NCI-H187 treated with DMSO at 0.1 percent for 48 hours (cell line): ENCODE measurements around the gene FSD1.
"Not testable (repeated sequence)": the region's sequence is repeated elsewhere in the genome, so short reads cannot be mapped to it uniquely, and the experiment has no call there.

ENCODE experiments used
- DNase-seq: peaks from one replicate; lab custom pipeline; 2025; lab: John Stamatoyannopoulos, UW

Gene FSD1

DNA sequence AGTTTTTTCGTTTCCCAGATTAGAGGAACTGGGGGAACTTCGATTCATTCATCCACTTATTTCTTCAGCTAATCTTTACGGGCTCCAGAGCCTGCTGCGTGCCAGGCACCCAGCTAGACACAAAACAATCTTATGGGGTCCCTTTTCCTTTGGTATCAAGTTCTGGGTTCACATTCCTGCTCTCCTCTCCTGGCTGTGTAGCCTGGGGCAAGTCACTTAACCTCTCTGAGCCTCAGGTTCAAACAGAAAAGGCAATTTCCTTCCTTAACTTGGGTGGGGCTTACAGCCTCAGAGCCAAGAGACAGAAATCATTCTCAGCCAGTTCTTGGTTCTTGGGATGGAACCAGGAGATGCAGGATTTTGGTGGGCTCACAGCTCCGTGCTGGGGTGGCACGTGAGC, 19.4 kb upstream of the FSD1 start:
- no peak for DNase-seq

- not testable (repeated sequence) for DNase-seq
Measured at GRCh38 chr19:4286141-4286540, 18.3 kb upstream of the FSD1 start.

DNA sequence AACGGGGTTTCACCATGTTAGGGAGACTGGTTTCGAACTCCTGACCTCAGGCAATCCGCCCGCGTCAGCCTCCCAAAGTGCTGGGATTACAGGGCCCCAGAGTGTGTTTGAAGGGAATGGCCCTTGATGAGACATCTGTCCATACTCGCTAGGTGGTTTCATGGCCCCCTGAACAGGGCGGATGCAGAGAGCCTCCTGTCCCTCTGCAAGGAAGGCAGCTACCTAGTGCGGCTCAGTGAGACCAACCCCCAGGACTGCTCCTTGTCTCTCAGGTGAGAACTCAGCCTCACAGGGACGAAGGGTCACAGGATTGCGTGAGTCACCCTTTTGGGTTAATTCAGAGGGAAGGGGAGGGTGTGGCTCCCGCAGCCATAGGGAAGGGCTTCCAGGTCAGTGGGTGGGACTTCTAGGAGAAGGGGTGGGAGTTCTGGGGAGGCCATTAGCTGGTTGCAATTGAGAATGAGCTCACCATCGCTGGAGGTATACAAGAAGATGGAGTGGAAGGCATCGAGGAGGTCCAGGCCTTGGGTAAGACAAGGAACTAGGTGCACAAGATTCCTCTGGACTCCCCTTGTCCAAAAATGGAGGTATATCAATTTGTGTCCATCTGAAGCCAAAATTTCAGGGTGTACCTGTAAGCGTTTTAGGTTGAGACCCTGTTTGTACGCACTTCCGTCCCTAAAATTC, 16.2 kb upstream of the FSD1 start:
- DNase-seq = no peak

GRCh38 chr19:4291184-4291732, 13.1 kb upstream of the FSD1 start:
- DNase-seq = no peak

DNA sequence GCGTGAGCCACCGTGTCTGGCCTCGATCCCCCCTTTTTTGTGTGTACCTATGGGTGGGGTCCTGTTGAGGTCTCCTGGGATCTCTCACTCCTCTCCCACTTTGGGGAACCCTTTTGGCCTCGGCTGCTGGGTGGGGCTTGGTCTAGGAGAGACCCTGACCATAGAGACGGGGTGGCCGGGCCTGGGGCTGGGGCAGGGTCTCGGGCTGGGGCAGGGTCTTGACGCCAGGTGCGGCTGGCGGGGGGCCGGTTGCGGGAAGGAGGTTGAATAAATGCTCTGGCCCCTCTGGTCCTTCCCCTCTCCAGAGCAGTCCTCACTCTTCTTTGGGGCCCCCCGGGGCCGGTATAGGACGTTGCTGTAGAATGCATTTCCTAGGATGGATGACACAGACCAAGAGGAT, 11.9 kb upstream of the FSD1 start:
- no peak for DNase-seq

DNA sequence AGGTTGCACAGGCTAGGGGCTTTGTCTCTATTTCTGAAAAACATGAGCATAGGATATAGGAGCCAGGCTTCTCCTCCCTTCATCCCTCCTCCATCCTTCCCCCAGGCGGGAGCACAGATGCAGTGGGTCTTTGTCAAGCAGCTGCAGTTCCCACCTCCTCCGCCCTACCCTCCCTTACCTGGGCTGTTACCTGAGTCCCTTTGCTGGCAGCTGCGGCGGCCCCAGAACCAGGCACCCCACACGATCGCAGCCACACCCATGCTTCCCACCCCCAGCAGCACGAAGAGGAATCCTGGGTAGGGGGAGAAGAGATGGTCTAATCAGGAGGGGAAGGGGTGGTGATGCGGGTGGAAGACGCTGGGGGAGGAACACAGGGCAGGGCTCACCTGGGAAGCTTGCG, 10.0 kb upstream of the FSD1 start:
- no peak for DNase-seq

DNA sequence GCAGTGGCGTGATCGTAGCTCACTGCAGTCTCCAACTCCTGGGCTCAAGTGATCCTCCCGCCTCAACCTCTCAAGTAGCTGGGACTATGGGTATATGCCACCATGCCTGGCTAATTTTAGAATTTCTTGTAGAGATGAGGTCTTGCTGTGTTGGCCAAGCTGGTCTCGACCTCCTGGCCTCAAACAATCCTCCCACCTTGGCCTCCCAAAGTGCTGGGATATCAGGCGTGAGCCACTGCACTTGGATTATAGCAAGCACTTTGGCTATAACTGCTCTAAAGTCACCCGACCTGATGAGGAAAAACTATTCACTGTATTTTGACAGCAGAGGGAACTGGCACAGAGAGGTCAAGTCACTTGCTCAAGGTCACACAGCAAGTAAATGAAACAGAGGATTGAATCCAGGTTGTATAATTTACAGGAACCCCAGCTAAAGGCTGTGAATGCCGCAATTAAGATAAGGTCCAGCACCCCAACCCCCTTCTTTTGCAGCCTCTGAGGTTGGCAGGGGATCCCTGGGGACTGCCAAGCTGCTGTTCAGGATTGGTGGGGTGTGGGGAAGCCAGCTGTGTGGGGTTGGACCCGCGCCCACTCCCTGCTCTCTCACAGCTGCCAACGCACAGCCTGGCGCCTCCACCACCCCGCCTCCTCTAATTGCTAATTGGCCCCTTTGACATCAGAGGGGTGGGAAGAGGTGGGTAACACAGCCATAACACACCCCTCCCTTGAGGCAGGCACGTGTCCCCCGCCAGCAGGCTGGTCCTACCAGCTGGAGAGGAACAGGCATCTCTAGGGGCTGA, 8.2 kb upstream of the FSD1 start:
- DNase-seq = no peak

DNA sequence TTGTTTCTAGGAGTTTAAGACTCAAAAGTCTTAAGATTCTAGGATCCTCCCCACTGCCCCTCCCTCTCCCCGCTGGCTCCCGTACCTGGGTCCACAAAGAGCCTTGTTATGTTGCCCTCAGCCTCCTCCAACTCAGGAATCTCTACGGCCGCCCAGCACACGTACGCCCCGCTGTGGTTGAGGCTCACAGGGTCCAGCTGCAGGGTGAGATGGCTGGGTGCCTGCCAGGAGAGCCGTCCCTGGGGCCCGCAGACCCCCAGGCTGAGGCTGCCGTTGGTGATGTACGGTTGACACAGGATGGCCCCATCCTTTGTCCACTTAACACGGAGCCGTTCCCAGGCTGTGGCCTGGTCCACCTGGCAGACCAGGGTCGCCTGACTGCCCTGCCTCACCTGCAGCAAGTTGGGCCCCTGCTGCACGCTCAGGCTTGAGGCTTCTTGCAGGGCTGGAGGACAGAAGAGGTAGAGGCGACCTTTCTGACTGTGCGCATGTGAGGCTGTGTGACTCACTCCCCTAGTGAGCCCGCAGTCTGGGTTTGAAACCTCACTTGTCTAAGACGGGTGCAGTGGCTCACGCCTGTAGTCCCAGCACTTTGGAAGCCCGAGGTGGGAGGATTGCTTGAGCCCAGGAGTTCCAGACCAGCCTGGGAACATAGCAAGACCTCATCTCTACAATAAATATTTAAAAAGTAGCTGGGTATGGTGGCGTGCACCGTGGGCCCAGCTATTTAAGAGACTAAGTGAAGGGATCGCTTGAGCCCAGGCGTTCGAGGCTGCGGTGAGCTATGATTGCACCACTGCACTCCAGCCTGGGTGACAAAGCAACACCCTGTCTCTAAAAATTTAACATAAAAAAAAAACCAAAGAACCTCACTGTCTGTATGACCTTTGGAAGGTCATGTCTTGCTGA, 6.2 kb upstream of the FSD1 start:
- no peak for DNase-seq

DNA sequence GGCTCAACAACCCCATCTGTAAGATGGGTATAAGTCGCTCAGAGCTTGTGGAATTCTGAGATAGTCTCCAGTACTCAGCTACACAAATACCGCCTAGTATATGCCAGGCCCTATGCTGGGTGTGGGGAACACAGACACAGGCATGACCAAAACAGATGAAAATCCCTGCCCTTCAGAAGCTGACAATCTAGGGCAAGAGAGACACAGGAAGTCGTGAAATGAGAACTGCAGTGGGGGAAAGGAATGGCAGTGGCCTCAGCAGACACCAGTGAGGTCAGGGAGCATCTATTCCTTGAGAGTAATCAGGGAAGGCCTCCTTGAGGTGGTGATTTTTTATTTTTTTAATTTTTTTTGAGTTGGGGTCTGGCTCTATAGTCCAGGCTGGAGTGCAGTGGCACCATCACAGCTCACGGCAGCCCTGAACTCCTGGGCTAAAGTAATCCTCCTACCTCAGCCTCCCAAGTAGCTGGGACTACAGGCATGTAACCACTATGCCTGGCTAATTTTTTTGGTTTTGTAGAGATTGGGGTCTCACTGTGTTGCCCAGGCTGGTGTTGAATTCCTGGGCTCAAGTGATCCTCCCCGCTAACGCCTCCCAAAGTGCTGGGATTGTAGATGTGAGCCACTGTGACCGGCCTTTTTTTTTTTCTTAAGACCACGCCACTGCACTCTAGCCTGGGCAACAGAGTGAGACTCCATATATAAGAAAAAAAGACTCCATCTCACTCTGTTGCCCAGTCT, 5.4 kb upstream of the FSD1 start:
- DNase-seq = no peak

DNA sequence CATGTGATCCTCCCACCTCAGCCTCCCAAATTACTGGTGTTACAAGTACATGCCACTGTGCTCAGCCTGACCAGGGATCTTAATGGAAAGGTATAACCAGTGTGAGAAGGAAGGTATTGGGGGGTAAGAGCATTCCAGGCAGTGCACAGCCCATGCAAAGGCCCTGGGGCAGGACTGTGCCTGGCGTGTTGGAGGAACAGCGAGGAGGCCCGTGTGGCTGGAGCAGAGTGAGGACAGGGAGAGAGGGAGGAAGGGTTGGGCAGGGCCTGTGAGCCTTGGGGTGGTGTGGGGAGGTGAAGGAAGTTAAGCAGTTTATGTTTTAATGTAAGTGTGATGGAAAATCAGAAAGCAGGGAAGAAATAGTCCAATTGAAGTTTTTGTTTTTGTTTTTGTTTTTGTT, 3.8 kb upstream of the FSD1 start:
- no peak for DNase-seq

DNA sequence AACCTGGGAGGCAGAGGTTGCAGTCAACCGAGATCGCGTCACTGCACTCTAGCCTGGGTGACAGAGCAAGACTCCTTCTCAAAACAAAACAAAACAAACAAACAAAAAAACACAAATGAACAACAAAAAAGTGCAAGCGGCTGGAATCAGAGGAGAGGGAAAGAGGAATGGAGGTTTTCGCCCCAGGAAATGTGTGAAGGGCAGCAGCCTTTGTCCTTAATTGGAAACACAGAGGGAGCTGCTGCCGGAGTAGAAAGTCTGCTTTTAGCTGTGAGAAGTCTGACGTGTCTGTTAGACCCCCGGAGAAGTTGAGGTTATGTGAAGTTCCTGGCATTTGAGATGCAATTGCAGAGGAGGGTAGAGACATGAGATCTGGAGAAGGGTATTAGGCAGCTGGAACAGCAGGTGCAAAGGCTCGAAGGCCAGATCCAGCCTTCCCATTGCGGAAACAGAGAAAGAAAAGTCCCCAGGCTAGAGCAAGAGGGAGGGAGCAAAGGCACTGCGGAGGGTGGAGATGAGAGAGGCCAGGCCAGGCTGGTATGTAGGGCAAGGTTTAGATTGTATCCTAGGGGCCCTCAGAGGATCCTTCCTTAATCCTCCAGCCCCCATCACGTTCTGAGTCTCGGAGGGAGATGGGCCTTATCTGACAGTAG, 2.7 kb upstream of the FSD1 start:
- DNase-seq = no peak

- no peak for DNase-seq
Measured at GRCh38 chr19:4302243-4302640, 2.2 kb upstream of the FSD1 start, which contains the start of gene TMIGD2. TMIGD2 (minus strand) TSS chr19:4302389; CDS start chr19:4302385, 4 bp downstream.

DNA sequence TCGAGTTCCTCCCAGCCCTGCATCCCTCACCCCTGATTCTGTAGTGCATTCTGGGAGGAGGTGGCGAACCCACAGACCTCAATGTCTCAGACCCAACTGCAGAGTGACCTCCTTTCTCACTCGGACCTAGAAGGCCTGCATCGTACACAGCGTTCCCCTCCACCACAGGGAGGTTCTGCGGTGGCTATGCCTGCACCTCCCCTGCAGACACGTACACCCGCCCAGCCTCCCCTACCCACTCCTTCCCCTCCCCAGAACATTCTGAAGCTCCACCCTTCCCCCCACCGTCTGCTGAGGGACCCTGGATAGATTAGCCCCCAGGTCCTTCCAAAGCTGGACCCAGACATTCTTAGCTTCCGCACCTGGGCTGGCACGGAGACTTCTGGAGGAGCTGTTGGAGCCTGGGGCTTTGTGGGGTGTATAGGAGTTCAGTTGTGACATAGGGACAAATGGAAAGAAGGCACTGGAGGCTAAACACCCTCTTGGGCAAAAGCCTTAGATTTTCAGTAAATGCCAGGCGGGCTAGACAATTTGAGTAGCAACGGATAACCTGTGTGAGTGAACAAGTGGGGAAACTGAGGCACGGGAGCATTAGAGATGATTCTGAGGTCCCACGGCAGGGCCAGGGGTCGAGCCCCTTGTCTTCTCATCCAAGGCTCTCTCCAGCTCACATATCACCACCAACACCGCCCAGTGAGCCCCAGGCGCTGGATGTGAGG, 420 bp upstream of the FSD1 start:
- no peak for DNase-seq

- no peak for DNase-seq
Measured at GRCh38 chr19:4305257-4305612, 837 bp downstream of the FSD1 start.

DNA sequence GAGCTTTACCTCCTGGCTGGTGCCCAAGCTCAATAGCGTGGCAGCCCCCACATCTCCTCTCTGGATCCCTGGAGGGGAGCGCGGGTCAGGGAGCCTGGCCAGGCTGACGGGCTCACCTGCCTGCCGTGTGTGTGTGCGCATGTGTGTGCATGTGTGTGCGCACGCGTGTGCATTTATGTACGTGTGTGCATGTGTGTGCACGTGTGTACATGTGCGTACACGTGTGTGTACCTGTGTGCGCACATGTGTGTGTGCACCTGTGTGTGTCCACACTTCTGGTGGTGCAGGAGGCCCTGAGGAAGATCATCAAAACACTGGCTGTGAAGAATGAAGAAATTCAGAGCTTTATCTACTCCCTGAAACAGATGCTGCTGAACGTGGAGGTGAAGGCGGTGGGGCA, 1.3 kb downstream of the FSD1 start:
- no peak for DNase-seq

GRCh38 chr19:4310247-4311121, 6.1 kb downstream of the FSD1 start:
- no peak for DNase-seq

DNA sequence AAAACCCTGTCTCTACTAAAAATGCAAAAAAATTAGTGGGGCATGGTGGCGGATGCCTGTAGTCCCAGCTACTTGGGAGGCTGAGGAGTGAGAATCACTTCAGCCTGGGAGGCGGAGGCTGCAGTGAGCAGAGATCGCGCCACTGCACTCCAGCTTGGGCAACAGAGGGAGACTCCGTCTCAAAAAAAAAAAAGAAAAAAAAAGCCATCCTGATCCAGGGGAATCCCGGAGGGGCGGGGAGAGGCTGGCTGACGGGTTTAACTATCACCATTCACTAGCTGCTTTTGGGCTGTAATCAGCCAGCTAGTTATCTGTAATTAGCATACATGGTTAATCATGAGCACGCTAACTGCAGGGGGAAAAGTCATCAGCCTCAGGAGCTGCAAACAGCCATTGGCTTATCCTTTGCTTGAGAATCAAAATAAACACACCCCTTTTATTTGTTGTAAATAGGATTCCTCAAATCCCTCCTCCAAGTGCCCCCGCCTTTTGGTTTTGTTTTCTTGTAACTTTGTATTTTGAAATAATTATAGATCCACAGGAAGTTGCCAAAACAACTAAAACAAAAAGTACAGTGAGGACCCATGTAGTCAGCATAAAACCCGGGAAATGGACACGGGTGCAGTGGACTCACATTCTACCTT, 9.6 kb downstream of the FSD1 start:
- no peak for DNase-seq

DNA sequence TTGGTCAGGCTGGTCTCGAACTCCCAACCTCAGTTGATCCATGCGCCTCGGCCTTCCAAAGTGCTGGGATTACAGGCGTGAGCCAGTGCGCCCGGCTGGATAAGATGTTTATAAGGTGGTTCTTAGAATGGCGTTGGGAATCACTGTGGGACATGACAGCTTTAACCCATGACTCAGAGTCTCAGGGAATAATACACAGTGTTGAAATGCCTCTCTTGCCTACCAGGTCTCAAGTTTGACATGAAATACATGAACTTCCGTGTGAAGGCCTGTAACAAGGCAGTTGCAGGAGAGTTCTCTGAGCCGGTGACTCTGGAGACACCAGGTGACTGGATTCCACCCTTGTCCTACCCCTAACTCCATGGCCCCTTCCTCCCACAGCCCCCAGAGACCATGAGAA, 12.6 kb downstream of the FSD1 start:
- DNase-seq = no peak

GRCh38 chr19:4318460-4318859, 14.1 kb downstream of the FSD1 start:
- DNase-seq = no peak
